ENCODE data around the gene LRG1. TPM values are rescaled to one million over a fixed set of nuclear protein-coding genes. Genes with fewer than 3 reads are reported as not detected.

The LRG1 gene
- polyA plus RNA-seq, 1 of the 3 experiments (the other 2 are of a cell fraction): 0.12 TPM

- no peak for TF ChIP-seq CTCF (IDR thresholded peaks at IDR 0.05)
- TF ChIP-seq TCF12 (IDR thresholded peaks at IDR 0.05): no peak
- TF ChIP-seq MXI1 (IDR thresholded peaks at IDR 0.05; ENCODE audit: low read depth, low read length): no peak
- no peak for TF ChIP-seq TAF1 (IDR thresholded peaks at IDR 0.05; ENCODE audit: borderline replicate concordance, low read depth, low read length)
- TF ChIP-seq NFIC (IDR thresholded peaks at IDR 0.05; ENCODE audit: borderline replicate concordance): no peak
- no peak for TF ChIP-seq PBX3 (IDR thresholded peaks at IDR 0.05)
- TF ChIP-seq FOXM1 (IDR thresholded peaks at IDR 0.05; ENCODE audit: low read depth): no peak
Measured at GRCh38 chr19:4493104-4493928, 46.5 kb downstream of the LRG1 start (continued).

- Histone ChIP-seq H3K27me3 (ENCODE audit: insufficient read depth) (no peaks in the 10 kb centered on the region), H3K4me2 (no peak overlapping the region), H3K9ac (no peak overlapping the region), H3K27ac (ENCODE audit: low read depth in 2 of 2, low read length in 1 of 2) (no peak overlapping the region), H3K79me2 (ENCODE audit: insufficient read depth) (no peaks in the 10 kb centered on the region; the same call in 1 of the 2 replicates), H3K9me3 (no peaks in the 10 kb centered on the region), H3K36me3 (replicated peaks in 1 of 2; ENCODE audit: control insufficient read depth in 1 of 2, insufficient read depth in 2 of 2, low read length in 1 of 2) (peaks cover 18 to 28% of the 10 kb centered on the region in 2 experiments), H3K4me3 (ENCODE audit: low read depth in 2 of 2, low read length in 1 of 2) (no peak overlapping the region), H4K20me1 (ENCODE audit: insufficient read depth) (no peaks in the 10 kb centered on the region), H3K9me2 (no peaks in the 10 kb centered on the region), H3K4me1 (ENCODE audit: control insufficient read depth in 1 of 2, insufficient read depth in 2 of 2, low read depth in 1 of 2, low read length in 1 of 2) (no peaks in the 10 kb centered on the region), H3F3A (replicated peaks; ENCODE audit: insufficient read depth) (no peaks in the 10 kb centered on the region), H2AFZ (ENCODE audit: low read depth) (no peak overlapping the region)
- no peak for TF ChIP-seq TAF1 (IDR thresholded peaks at IDR 0.05; ENCODE audit: borderline replicate concordance, low read depth, low read length)
- TF ChIP-seq RCOR1 (IDR thresholded peaks at IDR 0.05; ENCODE audit: low read length): no peak
- no peak for TF ChIP-seq RFX5 (IDR thresholded peaks at IDR 0.05; ENCODE audit: low read length)
- no peak for TF ChIP-seq TCF12 (IDR thresholded peaks at IDR 0.05)
- no peak for TF ChIP-seq MAX (IDR thresholded peaks at IDR 0.05; ENCODE audit: low read depth)
- no peak for TF ChIP-seq MEF2A (IDR thresholded peaks at IDR 0.05; ENCODE audit: borderline replicate concordance, low read depth)
- no peak for TF ChIP-seq SIN3A (IDR thresholded peaks at IDR 0.05; ENCODE audit: borderline replicate concordance, low read depth, low read length)
- TF ChIP-seq GATA2 (CRISPR knock-in tag; IDR thresholded peaks at IDR 0.05): no peak
- TF ChIP-seq PBX3 (IDR thresholded peaks at IDR 0.05): no peak
- TF ChIP-seq USF2 (IDR thresholded peaks at IDR 0.05; ENCODE audit: borderline replicate concordance, low read depth, low read length): no peak
- TF ChIP-seq RXRA (IDR thresholded peaks at IDR 0.05; ENCODE audit: borderline replicate concordance, low read depth): no peak
- TF ChIP-seq CTCF (IDR thresholded peaks at IDR 0.05): no peak
- TF ChIP-seq MXI1 (IDR thresholded peaks at IDR 0.05; ENCODE audit: low read depth, low read length): no peak
- TF ChIP-seq GABPA (IDR thresholded peaks at IDR 0.05; ENCODE audit: low read depth): no peak
- POLR2A ChIA-PET: no interaction called here
- no peak for DNase-seq
- WGBS (ENCODE audit: low lambda C conversion rate): 98% methylated on average over 3 of the region's 3 CpGs
- CTCF ChIA-PET: no interaction called here
Measured at GRCh38 chr19:4492337-4493103, 47.3 kb downstream of the LRG1 start.

Data from SK-N-SH (cell line).